H1 (cell line): ENCODE data around the gene ARRB1. TPM values are rescaled to one million over a fixed set of nuclear protein-coding genes. Genes with fewer than 3 reads are reported as not detected.

Source experiments
- ASH2L ChIP-seq: fragments of 200-600, 300-600 bp; sonication (generic); IDR thresholded peaks from one replicate; pipeline ENCODE4 v1.7.1; 2017; ENCODE audit warnings: low read length
- BACH1 ChIP-seq: IDR thresholded peaks from 2 replicates; pipeline ENCODE4 v1.6.1; 2012; ENCODE audit warnings: low read length, improper control_type of control experiment
- CTBP2 ChIP-seq: IDR thresholded peaks from 2 replicates; pipeline ENCODE4 v1.7.0; 2011; ENCODE audit warnings: borderline replicate concordance, mild to moderate bottlenecking, moderate library complexity, mixed read lengths, low read length; ENCODE audit not compliant: insufficient read depth, insufficient read length
- GABPA ChIP-seq: IDR thresholded peaks from 2 replicates; pipeline ENCODE4 v1.6.1; 2011; ENCODE audit warnings: mild to moderate bottlenecking, low read length, moderate library complexity, borderline replicate concordance; ENCODE audit not compliant: insufficient read depth
- GTF2F1 ChIP-seq: IDR thresholded peaks from 2 replicates; pipeline ENCODE4 v1.6.1; 2012; ENCODE audit warnings: low read depth, low read length, improper control_type of control experiment, borderline replicate concordance
- HDAC6 ChIP-seq: IDR thresholded peaks from one replicate; pipeline ENCODE4 v1.7.1; 2012; ENCODE audit warnings: low read depth, mild to moderate bottlenecking, inconsistent platforms, low read length, moderate library complexity
- KDM1A ChIP-seq: fragments of 200-600, 300-600 bp; sonication (generic); IDR thresholded peaks from 2 replicates; pipeline ENCODE4 v1.7.1; 2016; ENCODE audit warnings: mild to moderate bottlenecking, low read length, borderline replicate concordance
- MAFK ChIP-seq: IDR thresholded peaks from 2 replicates; pipeline ENCODE4 v1.6.1; 2012; ENCODE audit warnings: low read depth, mild to moderate bottlenecking, improper control_type of control experiment, low read length
- NRF1 ChIP-seq: IDR thresholded peaks from 2 replicates; pipeline ENCODE4 v1.6.1; 2011; ENCODE audit warnings: mild to moderate bottlenecking, low read depth, low read length, improper control_type of control experiment
- PHF8 ChIP-seq: fragments of 200-600 bp; sonication (generic); conservative IDR thresholded peaks from 2 replicates; pipeline ENCODE4 v1.7.1; 2012; ENCODE audit warnings: low read depth, mild to moderate bottlenecking, inconsistent platforms, low read length, moderate library complexity
- POLR2A ChIP-seq, 2 experiments: IDR thresholded peaks; 1 replicate in 1 of 2; 2 replicates in 1 of 2; pipeline ENCODE4 v1.6.1; 2011; ENCODE audit warnings: low read depth in 2 of 2, low read length in 2 of 2, mild to moderate bottlenecking in 2 of 2; ENCODE audit errors: control extremely low read depth in 1 of 2
- RBBP5 ChIP-seq: IDR thresholded peaks from 2 replicates; pipeline ENCODE4 v1.7.1; 2012; ENCODE audit warnings: low read depth, mild to moderate bottlenecking, inconsistent platforms, low read length, moderate library complexity, borderline replicate concordance
- RXRA ChIP-seq: IDR thresholded peaks from 2 replicates; pipeline ENCODE4 v1.6.1; 2011; ENCODE audit warnings: low read depth, mild to moderate bottlenecking, low read length, moderate library complexity; ENCODE audit not compliant: insufficient read depth
- SP1 ChIP-seq: IDR thresholded peaks from 2 replicates; pipeline ENCODE4 v1.6.1; 2011; ENCODE audit warnings: low read depth, low read length
- SUZ12 ChIP-seq: fragments of 200-600 bp; sonication (generic); IDR thresholded peaks from 2 replicates; pipeline ENCODE4 v1.6.1; 2012; ENCODE audit warnings: mild to moderate bottlenecking, inconsistent platforms, low read length, moderate library complexity, mixed read lengths
- TCF12 ChIP-seq: IDR thresholded peaks from 2 replicates; pipeline ENCODE4 v1.6.1; 2011; ENCODE audit warnings: low read depth, mild to moderate bottlenecking, low read length
- ZNF274 ChIP-seq: IDR thresholded peaks from 2 replicates; pipeline ENCODE4 v1.7.0; 2012; ENCODE audit warnings: low read length, borderline replicate concordance; ENCODE audit errors: extremely low read depth
- polyA plus RNA-seq, 7 experiments: library from polyadenylated mRNA; depleted of rRNA in 3 of 7; stranded (reverse) in 5 of 7; unstranded in 2 of 7; fragments of >200 nt in 5 of 7; fragments of 200-250 nt in 2 of 7; gene quantifications; 1 replicate in 5 of 7; 2 replicates in 1 of 7; 4 replicates in 1 of 7; pipeline versions ENCODE4 v1.2.1 to v1.2.3, GENCODE V29; 2011 to 2013; ENCODE audit warnings: missing spikeins in 2 of 7, mixed read lengths in 2 of 7
- total RNA-seq: library from RNA; stranded (reverse); fragmentation: NEBNext Ultra II Directional; extraction: Animal tissue kit (Norgen Biotek cat#: 25700); gene quantifications from 2 replicates; pipeline ENCODE4 v1.2.1, GENCODE V29; 2021
- TF ChIP-seq, protein P1 (sequence below): IDR thresholded peaks from 2 replicates; pipeline ENCODE4 v1.6.1; 2011; ENCODE audit warnings: low read depth, mild to moderate bottlenecking, low read length; ENCODE audit not compliant: insufficient read depth

Gene ARRB1
- total and polyA plus RNA-seq, 2 of the 8 experiments (the other 6 are each of a cell fraction or from before 2014, with no cell fraction given) = 9.4 to 31.8 TPM

GRCh38 chr11:75399344-75400145, 48.1 kb upstream of the ARRB1 start, which contains the start of gene RPS3 (continued):
- TF ChIP-seq RXRA (no peak), BACH1 (no peak), MAFK (no peak), GABPA (peak; percentile 84; the same call in 1 of the 2 replicates), RBBP5 (no peak), ASH2L (peak; percentile 67), KDM1A (no peak), HDAC6 (no peak), GTF2F1 (peak; percentile 92), NRF1 (no peak), TCF12 (no peak), ZNF274 (no peak), POLR2A (IDR thresholded peaks at IDR 0.05; ENCODE audit: control extremely low read depth in 1 of 2, low read depth in 2 of 2, low read length in 2 of 2) (peak; percentile 99), SP1 (peak; percentile 57), PHF8 (peak; percentile 97), CTBP2 (no peak), SUZ12 (no peak)
- TF ChIP-seq, protein P1, sequence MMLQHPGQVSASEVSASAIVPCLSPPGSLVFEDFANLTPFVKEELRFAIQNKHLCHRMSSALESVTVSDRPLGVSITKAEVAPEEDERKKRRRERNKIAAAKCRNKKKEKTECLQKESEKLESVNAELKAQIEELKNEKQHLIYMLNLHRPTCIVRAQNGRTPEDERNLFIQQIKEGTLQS = peak; percentile 70; the same call in 1 of the 2 replicates
